OCI-LY7 (cell line): ENCODE results near the gene DIAPH2.

ENCODE experiments used
- CTCF ChIP-seq: fragments of 200-600 bp; sonication (generic); conservative IDR thresholded peaks from 2 replicates; pipeline ENCODE4 v1.5.1; 2014; ENCODE audit warnings: mild to moderate bottlenecking, antibody characterized with exemption, low read length, moderate library complexity, mixed read lengths
- EZH2phosphoT487 ChIP-seq: fragments of 200-600 bp; sonication (generic); IDR thresholded peaks from 2 replicates; pipeline ENCODE4 v1.6.1; 2018; ENCODE audit warnings: low read depth, borderline replicate concordance, mild to moderate bottlenecking, mixed run types, antibody characterized with exemption, low read length, moderate library complexity, mixed read lengths

- TF ChIP-seq CTCF, result no peak
- no peak for TF ChIP-seq EZH2phosphoT487
These were observed 695.6 kb downstream of the DIAPH2 start for GRCh38 chrX:97380200-97380599.
